Activated CD4-positive, alpha-beta T cell treated with anti-CD3 and anti-CD28 coated beads, Interleukin-2, amount 10 ng/mL, durations not matched to agents 24 days and 14 days (primary cell): ENCODE data around the gene AANAT. TPM values are rescaled to one million over a fixed set of nuclear protein-coding genes. Genes with fewer than 3 reads are reported as not detected.
"Not testable (repeated sequence)": the region's sequence is repeated elsewhere in the genome, so short reads cannot be mapped to it uniquely, and the experiment has no call there.

ENCODE experiments used
- DNase-seq: peaks from one replicate; pipeline ENCODE4 v3.0.0; 2022
- H3K27ac Mint-ChIP-seq: one replicate; pipeline ENCODE4 v1.8.0; 2022; ENCODE audit warnings: mild to moderate bottlenecking, mixed read lengths
- H3K27me3 Mint-ChIP-seq: one replicate; pipeline ENCODE4 v1.8.0; 2022; ENCODE audit warnings: mixed read lengths
- H3K36me3 Mint-ChIP-seq: one replicate; pipeline ENCODE4 v1.8.0; 2022; ENCODE audit warnings: low read depth, mild to moderate bottlenecking, mixed read lengths
- H3K4me1 Mint-ChIP-seq: one replicate; pipeline ENCODE4 v1.8.0; 2021; ENCODE audit warnings: mixed read lengths
- H3K4me3 Mint-ChIP-seq: one replicate; pipeline ENCODE4 v1.8.0; 2022; ENCODE audit warnings: mild to moderate bottlenecking, moderate library complexity, mixed read lengths
- H3K9me3 Mint-ChIP-seq: one replicate; pipeline ENCODE4 v1.8.0; 2021; ENCODE audit warnings: mixed read lengths
- intact Hi-C: fragments of 100-400 bp; cut with micrococcal nuclease; formaldehyde crosslinking; loops from one replicate; pipeline ENCODE4 v1.15.1; 2023
- total RNA-seq: library from RNA; stranded (reverse); gene quantifications from 2 replicates; pipeline ENCODE4 v1.2.3, GENCODE V29; 2022

Gene AANAT
- total RNA-seq, 1 donor from 2014 or later: not detected

DNA sequence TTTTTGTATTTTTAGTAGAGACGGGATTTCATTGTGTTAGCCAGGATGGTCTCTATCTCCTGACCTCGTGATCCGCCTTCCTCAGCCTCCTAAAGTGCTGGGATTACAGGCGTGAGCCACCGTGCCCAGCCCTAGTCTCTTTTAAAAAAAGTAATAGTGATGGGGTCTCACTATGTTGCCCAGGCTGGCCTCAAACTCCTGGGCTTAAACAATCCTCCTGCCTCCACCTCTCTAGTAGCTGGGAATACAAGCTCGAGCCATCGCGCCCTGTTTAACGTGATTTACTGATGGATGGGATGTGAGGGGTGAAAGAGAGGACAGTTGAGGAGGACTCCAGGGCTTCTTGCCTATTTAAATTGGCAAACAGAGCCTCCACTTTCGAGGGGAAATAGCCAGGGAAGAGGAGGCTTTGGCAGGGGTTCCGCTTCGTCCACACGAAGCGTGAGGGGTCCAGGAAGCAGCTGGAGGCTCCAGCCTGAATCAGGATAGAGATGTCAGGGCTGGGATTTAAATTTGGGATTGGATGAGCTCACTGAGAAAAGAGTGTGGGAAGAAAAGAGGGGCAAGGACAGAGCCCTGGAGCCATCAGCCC is 41.2 kb downstream of the AANAT start:
- not testable (repeated sequence) for DNase-seq, H3K27ac Mint-ChIP-seq, H3K9me3 Mint-ChIP-seq, H3K4me3 Mint-ChIP-seq, H3K27me3 Mint-ChIP-seq, H3K36me3 Mint-ChIP-seq
- peaks cover 42% of the 10 kb centered on the region for H3K4me1 Mint-ChIP-seq
- intact Hi-C loops: loop anchor here (5.0 kb wide), 1 partner anchor 206 kb away; no protein-coding TSS in a partner anchor

DNA sequence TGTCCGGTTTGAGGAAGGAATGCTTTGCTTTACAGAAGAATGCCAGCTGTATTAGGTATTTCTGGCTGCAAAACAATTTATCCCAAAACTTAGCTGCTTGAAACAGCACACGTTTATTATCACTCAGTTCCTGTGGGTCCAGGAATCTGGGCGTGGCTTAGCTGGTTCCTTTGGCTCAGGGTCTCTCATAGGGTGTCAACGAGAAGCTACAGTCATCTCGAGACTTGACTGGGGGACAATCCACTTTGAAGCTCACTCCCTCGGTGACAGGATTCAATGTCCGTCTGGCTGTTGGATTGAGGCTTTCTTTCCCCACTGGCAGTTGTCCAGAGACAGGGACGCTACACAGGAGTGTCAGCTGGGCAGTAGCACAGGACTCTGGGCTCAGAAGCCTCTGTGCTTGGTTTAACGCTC is 43.4 kb downstream of the AANAT start:
- peaks cover 60% of the 10 kb centered on the region for H3K4me1 Mint-ChIP-seq
- H3K9me3 Mint-ChIP-seq: no peaks in the 10 kb centered on the region
- no peak for DNase-seq
- H3K36me3 Mint-ChIP-seq: no peaks in the 10 kb centered on the region
- intact Hi-C loops: no loop called here
- no peak overlapping the region for H3K27ac Mint-ChIP-seq
- H3K4me3 Mint-ChIP-seq: no peak overlapping the region
- H3K27me3 Mint-ChIP-seq: peaks cover 2% of the 10 kb centered on the region

DNA sequence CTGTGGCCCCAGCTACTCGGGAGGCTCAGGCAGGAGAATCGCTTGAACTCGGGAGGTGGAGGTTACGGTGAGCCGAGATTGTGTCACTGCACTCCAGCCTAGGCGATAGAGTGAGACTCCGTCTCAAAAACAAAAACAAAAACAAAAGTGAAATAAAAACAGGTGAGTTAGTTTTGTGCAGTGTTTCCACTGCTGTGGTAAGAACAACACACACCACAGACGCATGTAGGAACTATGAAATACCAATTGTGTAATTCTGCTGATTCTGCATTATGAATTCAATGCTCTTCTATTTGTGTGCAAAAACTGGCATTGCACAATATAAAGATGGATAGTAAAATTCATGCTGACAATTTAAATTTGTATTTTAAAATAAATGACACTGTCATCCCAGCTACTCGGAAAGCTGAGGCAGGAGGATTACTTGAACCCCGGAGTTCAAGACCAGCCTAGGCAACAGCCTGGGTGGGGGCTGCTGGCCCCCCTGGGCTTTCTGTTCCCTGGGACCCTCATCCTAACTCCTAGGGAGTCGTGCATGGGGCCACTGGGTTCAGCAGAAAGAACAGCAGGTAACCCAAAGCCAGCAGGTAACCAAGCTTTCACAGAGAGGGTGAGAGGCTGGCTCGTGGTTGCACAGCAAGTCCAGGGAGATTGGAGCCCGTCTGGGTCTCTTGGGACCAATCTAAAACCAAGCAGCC is 44.4 kb downstream of the AANAT start:
- H3K27me3 Mint-ChIP-seq: peaks cover 2% of the 10 kb centered on the region
- H3K36me3 Mint-ChIP-seq: no peaks in the 10 kb centered on the region
- no peak overlapping the region for H3K4me3 Mint-ChIP-seq
- no peak overlapping the region for H3K27ac Mint-ChIP-seq
- no peaks in the 10 kb centered on the region for H3K9me3 Mint-ChIP-seq
- intact Hi-C loops: no loop called here
- H3K4me1 Mint-ChIP-seq: peaks cover 56% of the 10 kb centered on the region
- peak; percentile 74 for DNase-seq

DNA sequence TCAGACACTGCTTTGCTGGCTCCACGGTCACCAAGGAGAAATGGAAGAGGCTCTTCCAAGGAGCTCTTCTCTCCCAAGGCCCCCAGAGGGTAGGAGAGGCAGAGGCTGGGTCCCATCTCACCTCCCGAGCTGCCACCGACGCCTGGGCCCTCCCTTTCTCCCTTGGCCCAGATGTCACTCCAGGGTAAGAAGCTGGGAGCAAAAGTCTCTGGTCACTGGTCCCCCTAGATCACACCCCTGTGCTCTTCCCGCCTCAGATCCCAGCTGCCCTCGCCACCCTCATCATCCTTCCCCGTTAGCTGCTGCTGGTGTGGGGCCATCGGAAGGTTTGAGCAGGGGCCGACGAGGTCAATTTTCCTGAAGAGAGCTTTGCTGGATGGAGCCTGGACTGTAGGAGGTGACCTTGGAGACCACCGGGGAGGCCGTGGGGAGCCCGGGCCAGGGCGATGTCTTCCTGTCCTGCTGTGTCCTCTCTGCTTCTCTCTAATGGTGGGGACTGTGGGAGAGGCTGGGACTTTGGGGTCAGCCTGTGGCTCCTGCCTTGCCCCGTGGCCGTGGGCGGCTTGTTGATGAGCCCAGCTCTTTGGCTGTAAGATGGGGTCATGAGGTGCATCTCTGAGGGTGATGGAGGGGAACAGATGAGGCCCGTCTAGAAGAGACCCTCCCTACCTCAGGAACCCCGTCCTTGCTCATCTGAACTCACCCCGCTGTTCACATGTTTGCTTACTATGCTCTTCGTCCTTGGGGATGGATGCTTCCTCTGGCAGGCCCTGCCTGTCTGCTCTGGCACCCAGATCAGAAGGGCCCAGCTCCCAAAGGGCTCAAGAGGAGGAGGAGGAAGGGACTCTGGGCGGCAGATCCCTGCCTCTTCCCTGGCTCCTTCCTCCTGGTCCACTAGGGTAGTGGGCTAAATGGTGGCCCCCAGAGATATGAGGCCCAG is 45.2 kb downstream of the AANAT start:
- intact Hi-C loops: no loop called here
- H3K27me3 Mint-ChIP-seq: peaks cover 2% of the 10 kb centered on the region
- no peaks in the 10 kb centered on the region for H3K36me3 Mint-ChIP-seq
- H3K4me1 Mint-ChIP-seq: peaks cover 54% of the 10 kb centered on the region
- peak overlapping the region; percentile 64 for H3K27ac Mint-ChIP-seq
- no peaks in the 10 kb centered on the region for H3K9me3 Mint-ChIP-seq
- no peak for DNase-seq
- no peak overlapping the region for H3K4me3 Mint-ChIP-seq

DNA sequence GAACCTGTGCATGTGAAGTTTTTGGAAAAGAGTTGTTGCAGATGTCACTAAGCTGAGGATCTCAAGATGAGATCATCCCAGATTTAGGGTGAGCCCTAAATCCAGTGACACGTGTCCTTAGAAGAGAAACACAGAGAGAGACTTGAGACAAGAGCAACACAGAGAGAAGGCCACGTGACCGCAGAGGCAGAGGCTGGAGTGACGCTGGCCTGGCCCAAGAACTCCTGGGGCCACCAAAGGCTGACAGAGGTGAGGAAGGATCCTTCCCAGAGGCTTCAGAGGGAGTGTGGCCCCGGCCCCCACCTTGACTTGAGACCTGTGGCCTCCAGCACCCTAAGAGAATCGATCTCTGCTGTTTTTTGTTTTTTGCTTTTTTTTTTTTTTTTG is 45.9 kb downstream of the AANAT start:
- no peak overlapping the region for H3K4me3 Mint-ChIP-seq
- no peak for DNase-seq
- peaks cover 2% of the 10 kb centered on the region for H3K27me3 Mint-ChIP-seq
- intact Hi-C loops: no loop called here
- H3K9me3 Mint-ChIP-seq: no peaks in the 10 kb centered on the region
- H3K4me1 Mint-ChIP-seq: peaks cover 58% of the 10 kb centered on the region
- peak overlapping the region; percentile 64 for H3K27ac Mint-ChIP-seq
- H3K36me3 Mint-ChIP-seq: no peaks in the 10 kb centered on the region

DNA sequence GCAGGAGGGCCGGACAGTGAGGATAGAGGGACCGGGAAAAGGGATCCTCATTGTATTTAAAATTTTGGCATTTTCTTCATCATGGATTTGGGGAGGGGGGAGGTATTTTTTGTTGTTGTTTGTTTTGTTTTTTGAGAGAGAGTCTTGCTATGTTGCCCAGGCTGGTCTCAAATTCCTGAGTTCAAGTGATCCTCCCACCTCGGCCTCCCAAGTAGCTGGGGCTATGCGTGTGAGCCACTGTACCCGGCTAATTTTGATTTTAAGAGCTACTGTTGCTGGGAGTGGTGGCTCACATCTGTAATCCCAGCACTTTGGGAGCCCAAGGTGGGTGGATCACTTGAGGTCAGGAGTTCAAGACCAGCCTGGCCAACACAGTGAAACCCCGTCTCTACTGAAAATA is 47.0 kb downstream of the AANAT start:
- not testable (repeated sequence) for H3K27me3 Mint-ChIP-seq, DNase-seq, H3K36me3 Mint-ChIP-seq, H3K9me3 Mint-ChIP-seq, H3K4me3 Mint-ChIP-seq
- peak overlapping the region; percentile 97 for H3K27ac Mint-ChIP-seq
- intact Hi-C loops: loop anchor here (2.0 kb wide), 1 partner anchor 42 kb away; no protein-coding TSS in a partner anchor
- peaks cover 61% of the 10 kb centered on the region for H3K4me1 Mint-ChIP-seq

DNA sequence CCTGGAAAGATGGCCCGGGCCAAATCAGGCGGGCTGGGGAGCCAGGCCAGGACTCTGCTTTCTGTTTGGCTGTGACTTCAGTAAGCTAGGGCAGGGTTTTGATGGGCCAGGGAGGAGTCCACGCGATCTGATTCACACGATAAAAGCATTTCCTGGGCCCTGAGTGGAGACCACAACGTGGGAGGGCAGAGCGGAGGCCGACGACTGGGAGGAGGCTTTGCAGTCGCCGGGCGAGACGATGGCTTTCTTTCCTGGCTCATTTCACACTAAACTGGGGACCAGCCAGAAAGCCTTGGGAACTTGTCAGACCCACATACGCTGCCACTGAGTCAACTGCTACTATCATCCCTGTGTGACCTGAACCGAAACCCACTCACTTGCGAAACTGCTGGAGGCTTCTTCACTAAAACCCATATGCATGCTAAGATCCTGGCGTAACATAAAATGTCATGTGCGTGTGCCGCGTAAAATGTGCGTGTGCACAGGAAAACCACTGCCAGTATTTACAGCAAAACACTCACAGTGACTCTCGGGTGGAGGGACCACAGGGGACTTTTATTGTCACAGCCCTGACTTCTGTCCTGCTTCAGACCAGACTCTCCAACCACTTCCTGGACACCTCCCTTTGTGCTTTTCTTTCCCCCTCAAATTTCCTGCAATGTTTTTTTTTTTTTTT is 48.0 kb downstream of the AANAT start:
- Mint-ChIP-seq H3K4me3 (peak overlapping the region; percentile 76), H3K36me3 (no peaks in the 10 kb centered on the region), H3K27me3 (no peaks in the 10 kb centered on the region), H3K27ac (peak overlapping the region; percentile 97), H3K9me3 (no peaks in the 10 kb centered on the region), H3K4me1 (peaks cover 62% of the 10 kb centered on the region)
- intact Hi-C loops: loop anchor here (1.0 to 2.0 kb wide), 3 partner anchors 9 to 41 kb away; no protein-coding TSS in a partner anchor
- DNase-seq: peak; percentile 95

DNA sequence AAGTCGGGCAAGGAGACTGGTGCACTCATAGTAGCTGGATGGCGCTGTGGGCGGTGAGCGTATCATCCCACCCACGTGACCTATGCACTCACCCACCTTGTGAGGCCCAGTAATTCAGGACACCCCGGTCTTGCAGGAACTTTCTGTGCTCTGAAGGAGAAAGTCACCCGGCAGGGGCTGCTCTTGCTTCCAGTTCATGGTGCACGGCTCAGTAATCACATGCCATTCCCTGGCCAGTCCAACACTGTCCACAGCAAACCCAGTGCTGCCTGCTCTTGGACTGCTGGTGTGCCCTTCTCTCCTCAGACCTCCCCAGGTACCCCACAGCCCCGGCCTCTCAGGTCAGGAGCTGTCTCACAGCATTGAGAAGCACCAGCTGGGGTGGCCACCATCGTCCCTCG is 50.2 kb downstream of the AANAT start:
- H3K27ac Mint-ChIP-seq: no peak overlapping the region

DNA sequence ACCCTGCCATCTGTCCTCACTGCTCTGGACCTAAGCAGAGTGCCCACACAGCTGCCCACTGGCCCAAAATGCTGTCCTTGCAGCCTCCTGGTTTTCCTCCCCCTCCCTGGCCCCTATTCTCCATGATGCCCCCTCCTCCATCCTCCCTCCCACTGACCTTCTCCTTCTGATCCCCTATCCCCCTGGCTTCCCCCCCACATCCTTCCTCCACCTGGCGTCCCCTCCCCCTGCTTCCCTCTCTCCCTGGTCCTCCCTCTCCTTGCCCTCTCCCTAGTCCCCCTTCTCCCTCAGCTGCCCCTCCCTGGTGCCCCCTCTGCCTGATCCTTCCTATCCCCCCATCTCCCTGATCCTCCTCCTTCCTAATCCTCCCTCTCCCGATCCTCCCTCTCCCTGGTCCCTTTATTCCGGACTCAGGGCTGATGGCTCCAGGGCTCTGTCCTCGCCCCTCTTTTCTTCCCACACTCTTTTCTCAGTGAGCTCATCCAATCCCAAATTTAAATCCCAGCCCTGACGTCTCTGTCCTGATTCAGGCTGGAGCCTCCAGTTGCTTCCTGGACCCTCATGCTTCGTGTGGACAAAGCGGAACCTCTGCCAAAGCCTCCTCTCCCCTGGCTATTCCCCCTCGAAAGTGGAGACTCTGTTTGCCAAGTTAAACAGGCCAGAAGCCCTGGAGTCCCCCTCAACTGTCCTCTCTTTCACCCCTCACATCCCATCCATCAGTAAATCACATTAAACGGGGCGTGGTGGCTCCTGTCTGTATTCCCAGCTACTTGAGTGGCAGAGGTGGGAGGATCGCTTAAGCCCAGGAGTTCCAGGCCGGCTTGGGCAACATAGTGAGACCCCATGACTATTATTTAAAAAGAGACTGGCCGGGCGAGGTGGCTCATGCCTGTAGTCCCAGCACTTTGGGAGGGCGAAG is 51.9 kb downstream of the AANAT start:
- Mint-ChIP-seq H3K9me3 (no peaks in the 10 kb centered on the region), H3K27me3 (peaks cover 2% of the 10 kb centered on the region), H3K27ac (peak overlapping the region; percentile 58), H3K4me1 (peaks cover 41% of the 10 kb centered on the region), H3K36me3 (no peaks in the 10 kb centered on the region), H3K4me3 (no peak overlapping the region)
- no peak for DNase-seq
- intact Hi-C loops: no loop called here

More for the DNA sequence above, 50.2 kb downstream of the AANAT start:
- no peaks in the 10 kb centered on the region for H3K27me3 Mint-ChIP-seq
- peaks cover 47% of the 10 kb centered on the region for H3K4me1 Mint-ChIP-seq
- no peaks in the 10 kb centered on the region for H3K36me3 Mint-ChIP-seq
- no peaks in the 10 kb centered on the region for H3K9me3 Mint-ChIP-seq
- no peak overlapping the region for H3K4me3 Mint-ChIP-seq
- no peak for DNase-seq
- intact Hi-C loops: no loop called here

Other genes with a start within 250 kb of the AANAT start
- 35.0 and 42.4 TPM in 2 replicates for gene RNF157, start 227.1 kb upstream of the AANAT start, total RNA-seq
- gene UBALD2, start 202.3 kb upstream of the AANAT start, total RNA-seq: 184 and 189 TPM in 2 replicates
- 2.2 and 2.5 TPM in 2 replicates for gene QRICH2, start 159.3 kb upstream of the AANAT start, total RNA-seq
- 37.2 and 45.2 TPM in 2 replicates for gene PRPSAP1, start 113.7 kb upstream of the AANAT start, total RNA-seq
- gene SPHK1, start 83.0 kb upstream of the AANAT start, total RNA-seq: 26.8 and 27.6 TPM in 2 replicates
- 43.8 and 44.0 TPM in 2 replicates for gene UBE2O, start 14.5 kb upstream of the AANAT start, total RNA-seq
- 45.4 and 54.5 TPM in 2 replicates for gene RHBDF2, start 33.8 kb downstream of the AANAT start, total RNA-seq
- gene CYGB, start 70.1 kb downstream of the AANAT start, total RNA-seq: not detected in 2 replicates
- gene PRCD, start 72.4 kb downstream of the AANAT start, total RNA-seq: not detected in 2 replicates
- gene ST6GALNAC2, start 118.3 kb downstream of the AANAT start, total RNA-seq: not detected in 2 replicates
- gene ST6GALNAC1, start 176.2 kb downstream of the AANAT start, total RNA-seq: 0.35 and 0.38 TPM in 2 replicates
- 3.4 and 3.7 TPM in 2 replicates for gene MXRA7, start 243.4 kb downstream of the AANAT start, total RNA-seq